PC-3 (cell line): ENCODE measurements around the gene TCTN2. TPM values are rescaled to one million over a fixed set of nuclear protein-coding genes. Genes with fewer than 3 reads are reported as not detected.

Source experiments
- ATAC-seq: fragments of 200-7000 bp; cut with Tn5 transposase; 2 replicates; pipeline ENCODE4 v1.9.1; 2020; ENCODE audit warnings: mild to moderate bottlenecking, moderate library complexity
- BruUV-seq: library from RNA; stranded (reverse); fragments of 400-500 nt; replicated peaks from 2 replicates; lab custom pipeline; 2021; lab: Mats Ljungman, UMichigan
- CTCF ChIA-PET: fragments of 300-600 bp; sonication (Branson Sonifier 250); formaldehyde crosslinking; loops from one replicate; lab custom pipeline; 2022; ENCODE audit warnings: antibody characterized with exemption; lab: Charles Lee
- POLR2A ChIA-PET: fragments of 300-600 bp; sonication (Branson Sonifier 250); formaldehyde crosslinking; loops from one replicate; lab custom pipeline; 2022; ENCODE audit warnings: antibody characterized with exemption; ENCODE audit not compliant: unreplicated experiment; lab: Charles Lee
- DNase-seq: peaks from one replicate; pipeline ENCODE4 v3.0.0-alpha.2; 2015
- H2AFZ ChIP-seq: fragments of 300-600 bp; sonication (generic); 2 replicates; pipeline ENCODE4 v1.6.0; 2016; ENCODE audit warnings: antibody characterized with exemption, low read length
- H3F3A ChIP-seq: fragments of 300-600 bp; sonication (generic); one replicate; pipeline ENCODE4 v1.6.0; 2017; ENCODE audit warnings: antibody characterized with exemption, low read length, control low read depth, mild to moderate bottlenecking; ENCODE audit not compliant: unreplicated experiment
- H3K27ac ChIP-seq: fragments of 300-600 bp; sonication (generic); 2 replicates; pipeline ENCODE4 v1.5.1; 2016; ENCODE audit warnings: mild to moderate bottlenecking, low read length
- H3K27me3 ChIP-seq: fragments of 300-600 bp; sonication (generic); 2 replicates; pipeline ENCODE4 v1.6.1; 2016; ENCODE audit warnings: low read length, mixed read lengths
- H3K36me3 ChIP-seq: fragments of 300-600 bp; sonication (generic); 2 replicates; pipeline ENCODE4 v1.6.1; 2016; ENCODE audit warnings: low read depth, mixed run types, low read length, mixed read lengths
- H3K4me1 ChIP-seq: fragments of 300-600 bp; sonication (generic); 2 replicates; pipeline ENCODE4 v1.5.1; 2016; ENCODE audit warnings: low read length; ENCODE audit not compliant: insufficient read depth
- H3K4me2 ChIP-seq: fragments of 300-600 bp; sonication (generic); 2 replicates; pipeline ENCODE4 v1.6.0; 2016; ENCODE audit warnings: low read length
- H3K4me3 ChIP-seq: fragments of 300-600 bp; sonication (generic); 2 replicates; pipeline ENCODE4 v1.5.1; 2016; ENCODE audit warnings: mild to moderate bottlenecking, low read length, mixed read lengths
- H3K79me2 ChIP-seq: fragments of 300-600 bp; sonication (generic); 2 replicates; pipeline ENCODE4 v1.6.1; 2017; ENCODE audit warnings: low read length, mixed read lengths
- H3K9ac ChIP-seq: fragments of 300-600 bp; sonication (generic); 2 replicates; pipeline ENCODE4 v1.6.0; 2016; ENCODE audit warnings: mild to moderate bottlenecking, low read length
- H3K9me2 ChIP-seq: fragments of 300-600 bp; sonication (generic); replicated peaks from 2 replicates; pipeline ENCODE4 v1.6.1; 2016; ENCODE audit warnings: mixed run types, low read length, mixed read lengths
- H3K9me3 ChIP-seq: fragments of 300-600 bp; sonication (generic); 2 replicates; pipeline ENCODE4 v1.6.1; 2016; ENCODE audit warnings: low read length, mixed read lengths
- H4K20me1 ChIP-seq: fragments of 300-600 bp; sonication (generic); 2 replicates; pipeline ENCODE4 v1.6.1; 2016; ENCODE audit warnings: low read length, mixed read lengths
- EZH2 ChIP-seq: fragments of 300-600 bp; sonication (generic); IDR thresholded peaks from one replicate; pipeline ENCODE4 v1.6.1; 2017; ENCODE audit warnings: antibody characterized with exemption, mild to moderate bottlenecking, low read length; ENCODE audit not compliant: unreplicated experiment
- EZH2phosphoT487 ChIP-seq: fragments of 300-600 bp; sonication (generic); IDR thresholded peaks from 2 replicates; pipeline ENCODE4 v1.6.1; 2018; ENCODE audit warnings: mild to moderate bottlenecking, antibody characterized with exemption, low read length, borderline replicate concordance
- intact Hi-C: fragments of 100-400 bp; cut with micrococcal nuclease; formaldehyde crosslinking; loops from 2 replicates; pipeline ENCODE4 v1.9.0; 2023
- total RNA-seq: library from RNA; depleted of rRNA; stranded (reverse); fragments of >200 nt; gene quantifications from 2 replicates; pipeline ENCODE4 v1.2.3, GENCODE V29; 2014
- TF ChIP-seq, protein P1 (sequence below): fragments of 300-600 bp; sonication (generic); conservative IDR thresholded peaks from 2 replicates; pipeline ENCODE4 v1.5.1; 2017; ENCODE audit warnings: antibody characterized with exemption, low read depth, mild to moderate bottlenecking, low read length

The TCTN2 gene
- total RNA-seq, 1 experiment from 2014 or later = 15.8 TPM

DNA sequence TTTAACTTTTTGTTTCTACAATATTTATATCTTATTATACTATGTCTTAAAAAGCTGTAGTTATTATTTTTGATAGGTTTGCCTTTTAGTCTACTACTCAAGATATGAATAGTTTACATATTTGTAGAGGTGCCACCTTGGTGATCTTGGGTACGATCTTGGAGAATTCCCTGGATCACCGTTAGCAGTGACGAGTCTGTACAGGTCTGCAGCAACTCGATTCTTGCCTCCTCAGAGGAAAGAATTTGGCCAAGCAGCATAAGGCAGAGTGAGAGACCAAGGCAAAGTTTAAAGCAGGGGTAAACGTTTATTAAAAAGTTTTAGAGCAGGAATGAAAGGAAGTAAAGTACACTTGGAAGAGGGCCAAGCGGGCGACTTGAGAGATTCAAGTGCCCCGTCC is 3.1 kb upstream of the TCTN2 start:
- POLR2A ChIA-PET = interaction anchor here (1.2 kb wide), 1 partner anchor 44 kb away, joined by 4 read pairs; the partner anchor contains the start of gene ATP6V0A2
- TF ChIP-seq EZH2phosphoT487 (no peak), EZH2 (no peak)
- TF ChIP-seq, protein P1, sequence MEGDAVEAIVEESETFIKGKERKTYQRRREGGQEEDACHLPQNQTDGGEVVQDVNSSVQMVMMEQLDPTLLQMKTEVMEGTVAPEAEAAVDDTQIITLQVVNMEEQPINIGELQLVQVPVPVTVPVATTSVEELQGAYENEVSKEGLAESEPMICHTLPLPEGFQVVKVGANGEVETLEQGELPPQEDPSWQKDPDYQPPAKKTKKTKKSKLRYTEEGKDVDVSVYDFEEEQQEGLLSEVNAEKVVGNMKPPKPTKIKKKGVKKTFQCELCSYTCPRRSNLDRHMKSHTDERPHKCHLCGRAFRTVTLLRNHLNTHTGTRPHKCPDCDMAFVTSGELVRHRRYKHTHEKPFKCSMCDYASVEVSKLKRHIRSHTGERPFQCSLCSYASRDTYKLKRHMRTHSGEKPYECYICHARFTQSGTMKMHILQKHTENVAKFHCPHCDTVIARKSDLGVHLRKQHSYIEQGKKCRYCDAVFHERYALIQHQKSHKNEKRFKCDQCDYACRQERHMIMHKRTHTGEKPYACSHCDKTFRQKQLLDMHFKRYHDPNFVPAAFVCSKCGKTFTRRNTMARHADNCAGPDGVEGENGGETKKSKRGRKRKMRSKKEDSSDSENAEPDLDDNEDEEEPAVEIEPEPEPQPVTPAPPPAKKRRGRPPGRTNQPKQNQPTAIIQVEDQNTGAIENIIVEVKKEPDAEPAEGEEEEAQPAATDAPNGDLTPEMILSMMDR = no peak
- H3K4me3 ChIP-seq = no peak overlapping the region

DNA sequence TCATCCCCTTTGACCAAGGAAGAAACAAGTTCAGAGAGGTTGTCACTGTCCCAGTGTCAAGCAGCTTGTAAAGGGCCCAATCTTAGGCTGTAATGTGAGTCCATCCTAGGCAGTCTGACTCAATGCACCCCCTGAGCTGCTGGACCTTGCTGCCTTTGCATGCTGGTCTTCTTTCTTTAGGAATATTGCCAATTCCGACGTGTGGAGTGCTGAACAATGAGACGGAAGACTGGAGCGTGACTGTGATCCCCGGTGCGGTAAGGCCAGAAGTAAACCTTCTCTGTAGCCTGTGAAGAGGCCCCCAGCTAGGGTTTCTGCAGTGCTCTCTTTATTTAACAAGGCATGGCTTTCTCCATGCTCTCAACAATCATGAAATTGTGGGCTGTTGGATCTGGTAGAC is 963 bp downstream of the TCTN2 start:
- no peaks in the 10 kb centered on the region for H3K79me2 ChIP-seq
- no peaks in the 10 kb centered on the region for H3K9me3 ChIP-seq
- peak overlapping the region; percentile 86 for H2AFZ ChIP-seq
- H3K4me3 ChIP-seq = peak overlapping the region; percentile 80
- CTCF ChIA-PET = interaction anchor here (0.6 kb wide), 1 partner anchor 838 kb away, joined by 12 read pairs; no protein-coding TSS in a partner anchor
- peak overlapping the region; percentile 95 for H3K4me2 ChIP-seq
- no peaks in the 10 kb centered on the region for H4K20me1 ChIP-seq
- intact Hi-C loops = no loop called here
- no peak overlapping the region for H3K27ac ChIP-seq
- no peak for TF ChIP-seq EZH2phosphoT487
- TF ChIP-seq, protein P1 = no peak
- TF ChIP-seq EZH2 = no peak
- POLR2A ChIA-PET = no interaction called here
- H3K27me3 ChIP-seq = no peaks in the 10 kb centered on the region
- no peaks in the 10 kb centered on the region for H3K36me3 ChIP-seq
- H3F3A ChIP-seq = no peaks in the 10 kb centered on the region
- ATAC-seq (peak; percentile 7), DNase-seq (no peak)
- peak overlapping the region; percentile 70 for H3K9ac ChIP-seq
- BruUV-seq = no TSS peak
- no peaks in the 10 kb centered on the region for H3K9me2 ChIP-seq
- H3K4me1 ChIP-seq = peaks cover 17% of the 10 kb centered on the region; the same call in 1 of the 2 replicates

More for the DNA sequence above, 3.1 kb upstream of the TCTN2 start:
- Histone ChIP-seq H3K79me2 (no peaks in the 10 kb centered on the region), H3K9me3 (no peaks in the 10 kb centered on the region), H3K27ac (no peak overlapping the region), H3K27me3 (no peaks in the 10 kb centered on the region), H4K20me1 (no peaks in the 10 kb centered on the region), H3K9ac (no peak overlapping the region), H2AFZ (no peak overlapping the region), H3F3A (no peaks in the 10 kb centered on the region), H3K4me2 (no peak overlapping the region), H3K36me3 (peaks cover 2% of the 10 kb centered on the region; the same call in 1 of the 2 replicates), H3K9me2 (no peaks in the 10 kb centered on the region), H3K4me1 (peaks cover 13% of the 10 kb centered on the region; the same call in 1 of the 2 replicates)
- intact Hi-C loops = no loop called here
- no TSS peak for BruUV-seq
- ATAC-seq (no peak), DNase-seq (no peak)
- CTCF ChIA-PET = no interaction called here

DNA sequence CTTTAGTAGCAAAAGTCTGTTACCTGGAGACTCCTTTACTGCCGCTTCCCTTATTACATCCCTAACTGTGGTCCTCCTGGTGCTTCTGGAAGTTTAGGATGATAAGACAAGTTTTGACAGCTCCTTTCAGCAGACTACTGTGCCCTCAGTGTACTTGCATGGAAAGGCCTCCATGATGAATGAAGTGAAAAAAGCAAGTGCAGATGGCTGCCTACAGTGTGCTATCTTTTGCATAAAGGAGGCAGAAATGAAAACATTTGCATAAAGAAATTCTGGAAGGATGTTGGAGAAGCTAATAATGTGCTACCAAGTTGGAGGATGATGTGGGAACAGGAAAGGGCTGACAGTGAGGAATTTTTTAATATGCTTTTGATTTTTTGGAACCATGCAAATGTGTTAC is 4.5 kb downstream of the TCTN2 start:
- Histone ChIP-seq H3K27ac (no peak overlapping the region), H3F3A (no peaks in the 10 kb centered on the region), H3K9me2 (no peaks in the 10 kb centered on the region), H3K27me3 (no peaks in the 10 kb centered on the region), H3K36me3 (no peaks in the 10 kb centered on the region), H3K9me3 (no peaks in the 10 kb centered on the region), H3K79me2 (no peaks in the 10 kb centered on the region), H4K20me1 (no peaks in the 10 kb centered on the region), H2AFZ (no peak overlapping the region), H3K9ac (no peak overlapping the region), H3K4me3 (no peak overlapping the region), H3K4me2 (no peak overlapping the region), H3K4me1 (peaks cover 17% of the 10 kb centered on the region; the same call in 1 of the 2 replicates)
- CTCF ChIA-PET = no interaction called here
- ATAC-seq (no peak), DNase-seq (no peak)
- POLR2A ChIA-PET = no interaction called here
- intact Hi-C loops = no loop called here
- TF ChIP-seq EZH2phosphoT487 (no peak), EZH2 (no peak)
- TF ChIP-seq, protein P1 = no peak
- BruUV-seq = no TSS peak
